Upper lobe of right lung (tissue), 1 donor: ENCODE data around the gene METAP1D. TPM values are rescaled to one million over a fixed set of nuclear protein-coding genes. Genes with fewer than 3 reads are reported as not detected.

ENCODE experiments used
- ATAC-seq: fragments of 200-7000 bp; cut with Tn5 transposase; one replicate; pipeline ENCODE4 v1.9.1; 2020; ENCODE audit warnings: mild to moderate bottlenecking, moderate library complexity
- DNase-seq: peaks from one replicate; pipeline ENCODE4 v3.0.0-alpha.2; 2020
- H3K27ac ChIP-seq: fragments of 200-600 bp; one replicate; pipeline ENCODE4 v1.8.0; 2022
- H3K27me3 ChIP-seq: fragments of 200-600 bp; one replicate; pipeline ENCODE4 v1.8.0; 2022; ENCODE audit warnings: mild to moderate bottlenecking
- H3K36me3 ChIP-seq: fragments of 200-600 bp; one replicate; pipeline ENCODE4 v1.8.0; 2022
- H3K4me1 ChIP-seq: fragments of 200-600 bp; one replicate; pipeline ENCODE4 v1.8.0; 2022
- H3K4me3 ChIP-seq: fragments of 200-600 bp; one replicate; pipeline ENCODE4 v1.8.0; 2022; ENCODE audit warnings: mild to moderate bottlenecking
- H3K9me3 ChIP-seq: fragments of 200-600 bp; one replicate; pipeline ENCODE4 v1.8.0; 2022
- CTCF ChIP-seq: fragments of 200-600 bp; IDR thresholded peaks from one replicate; pipeline ENCODE4 v1.8.0; 2022; ENCODE audit warnings: antibody characterized with exemption
- intact Hi-C: fragments of 100-400 bp; cut with DNase I; formaldehyde crosslinking; loops from one replicate; pipeline ENCODE4 v1.11.0; 2022
- total RNA-seq: library from RNA; stranded (reverse); fragmentation: NEBNext Ultra II Directional; extraction: Animal tissue kit (Norgen Biotek cat#: 25700); gene quantifications from one replicate; pipeline ENCODE4 v1.2.1, GENCODE V29; 2021
- donor health status: DM: no; HTN: yes; CAD: no; lungs with severe emphysema.

Gene METAP1D
- total RNA-seq, 1 donor from 2014 or later, result 4.1 TPM

GRCh38 chr2:172087780-172088244 is 88.1 kb downstream of the METAP1D start:
- no peak for ATAC-seq
- H3K27me3 ChIP-seq, result peaks cover 100% of the 10 kb centered on the region
- no peak overlapping the region for H3K27ac ChIP-seq
- H3K4me3 ChIP-seq, result no peak overlapping the region
- no peaks in the 10 kb centered on the region for H3K36me3 ChIP-seq
- H3K9me3 ChIP-seq, result no peaks in the 10 kb centered on the region
- TF ChIP-seq CTCF, result no peak
- intact Hi-C loops, result no loop called here
- no peak for DNase-seq
- peaks cover 34% of the 10 kb centered on the region for H3K4me1 ChIP-seq

- H3K4me3 ChIP-seq, result no peak overlapping the region
These were observed 88.7 kb downstream of the METAP1D start for GRCh38 chr2:172088245-172089004.

GRCh38 chr2:172089005-172089504 is 89.3 kb downstream of the METAP1D start:
- H3K4me3 ChIP-seq, result no peak overlapping the region
- H3K9me3 ChIP-seq, result no peaks in the 10 kb centered on the region
- intact Hi-C loops, result no loop called here
- peaks cover 29% of the 10 kb centered on the region for H3K4me1 ChIP-seq
- H3K27me3 ChIP-seq, result peaks cover 100% of the 10 kb centered on the region
- ATAC-seq (no peak), DNase-seq (no peak)
- TF ChIP-seq CTCF, result no peak
- H3K36me3 ChIP-seq, result no peaks in the 10 kb centered on the region
- H3K27ac ChIP-seq, result no peak overlapping the region

More at GRCh38 chr2:172088245-172089004, 88.7 kb downstream of the METAP1D start:
- no peak for TF ChIP-seq CTCF
- no peaks in the 10 kb centered on the region for H3K36me3 ChIP-seq
- DNase-seq, result no peak
- no peak for ATAC-seq
- peaks cover 28% of the 10 kb centered on the region for H3K4me1 ChIP-seq
- H3K27ac ChIP-seq, result no peak overlapping the region
- intact Hi-C loops, result no loop called here
- peaks cover 100% of the 10 kb centered on the region for H3K27me3 ChIP-seq
- no peaks in the 10 kb centered on the region for H3K9me3 ChIP-seq

DNA sequence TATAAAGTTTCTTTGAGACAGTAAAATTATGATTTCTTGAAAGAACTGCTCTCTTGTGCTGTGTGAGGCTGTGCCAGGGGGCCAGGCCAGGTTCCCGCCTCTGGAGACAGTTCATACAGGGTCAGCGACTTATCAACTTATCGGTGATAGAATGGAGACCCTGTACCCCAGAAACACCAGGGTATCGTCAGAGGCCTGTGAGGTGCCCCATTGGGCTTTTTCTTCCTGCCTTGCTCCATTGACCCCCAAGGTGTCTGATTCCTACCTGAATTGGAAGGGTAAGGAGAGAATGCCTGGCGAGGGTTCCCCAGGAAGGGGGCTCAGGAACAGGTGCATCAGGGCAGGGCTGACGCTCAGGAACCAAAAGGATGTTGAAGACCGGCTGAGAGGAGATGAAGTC is 89.9 kb downstream of the METAP1D start:
- H3K27ac ChIP-seq, result no peak overlapping the region
- intact Hi-C loops, result no loop called here
- ATAC-seq (no peak), DNase-seq (no peak)
- no peaks in the 10 kb centered on the region for H3K36me3 ChIP-seq
- H3K4me1 ChIP-seq, result peaks cover 29% of the 10 kb centered on the region
- no peaks in the 10 kb centered on the region for H3K9me3 ChIP-seq
- no peak overlapping the region for H3K4me3 ChIP-seq
- TF ChIP-seq CTCF, result no peak
- H3K27me3 ChIP-seq, result peaks cover 100% of the 10 kb centered on the region

DNA sequence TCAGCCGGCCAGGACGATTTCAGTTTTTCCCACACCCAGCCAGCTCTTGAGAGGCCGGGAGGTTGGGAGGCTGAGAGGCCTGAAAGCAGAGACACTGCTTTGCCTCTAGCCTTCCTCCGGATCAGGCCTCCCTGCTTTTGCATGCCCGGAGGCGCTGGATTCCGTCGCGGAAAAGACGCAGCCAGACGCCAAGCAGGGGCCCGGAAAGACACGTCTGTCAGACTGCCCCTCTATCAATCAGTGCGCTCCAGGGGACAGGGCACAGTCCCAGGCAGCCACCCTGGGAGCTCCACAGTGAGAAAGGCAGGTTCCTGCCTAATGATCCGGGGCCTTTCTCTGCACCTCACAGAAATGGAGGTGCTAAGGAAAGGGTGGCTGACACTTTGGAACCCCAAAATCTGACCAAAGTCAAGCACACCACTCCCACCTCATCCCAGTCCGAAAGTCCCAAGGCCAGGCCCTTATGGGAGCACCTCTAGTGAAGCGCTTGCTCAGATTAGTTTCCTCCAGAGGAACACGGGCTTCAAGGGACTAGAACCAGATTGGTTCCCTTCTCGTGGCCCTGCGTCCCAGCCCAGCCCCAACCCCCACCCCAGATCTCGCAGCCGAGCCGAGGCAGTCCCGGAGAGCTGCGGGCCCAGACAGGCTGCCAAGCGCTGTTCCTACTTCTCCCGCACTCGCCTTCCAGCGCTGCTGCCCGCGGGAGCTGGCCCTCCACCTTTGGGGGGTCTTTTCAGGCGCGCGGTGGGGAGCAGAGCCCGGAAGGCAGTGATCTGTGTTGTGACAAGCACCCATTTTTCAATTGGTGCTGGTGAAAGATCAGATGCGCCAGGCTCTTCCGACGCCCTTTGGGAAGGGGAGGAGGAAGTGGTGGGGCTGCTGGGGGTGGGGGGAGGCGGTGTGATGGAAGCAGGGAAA is 90.5 kb downstream of the METAP1D start:
- intact Hi-C loops, result no loop called here

More for the DNA sequence above, 90.5 kb downstream of the METAP1D start:
- H3K36me3 ChIP-seq, result no peaks in the 10 kb centered on the region
- ATAC-seq, result no peak
- DNase-seq, result no peak
- no peak for TF ChIP-seq CTCF
- no peak overlapping the region for H3K4me3 ChIP-seq
- peaks cover 100% of the 10 kb centered on the region for H3K27me3 ChIP-seq
- no peak overlapping the region for H3K27ac ChIP-seq
- no peaks in the 10 kb centered on the region for H3K9me3 ChIP-seq
- peaks cover 29% of the 10 kb centered on the region for H3K4me1 ChIP-seq
